GM20431 (cell line): ENCODE measurements around the gene GARRE1.

ENCODE experiments used
- in situ Hi-C: fragments of 300-500 bp; cut with MseI, MboI; formaldehyde crosslinking; loops from one replicate; pipeline ENCODE4 v1.15.0; 2020; ENCODE audit warnings: low sequenced_read_pairs; ENCODE audit not compliant: unreplicated experiment

Gene GARRE1

DNA sequence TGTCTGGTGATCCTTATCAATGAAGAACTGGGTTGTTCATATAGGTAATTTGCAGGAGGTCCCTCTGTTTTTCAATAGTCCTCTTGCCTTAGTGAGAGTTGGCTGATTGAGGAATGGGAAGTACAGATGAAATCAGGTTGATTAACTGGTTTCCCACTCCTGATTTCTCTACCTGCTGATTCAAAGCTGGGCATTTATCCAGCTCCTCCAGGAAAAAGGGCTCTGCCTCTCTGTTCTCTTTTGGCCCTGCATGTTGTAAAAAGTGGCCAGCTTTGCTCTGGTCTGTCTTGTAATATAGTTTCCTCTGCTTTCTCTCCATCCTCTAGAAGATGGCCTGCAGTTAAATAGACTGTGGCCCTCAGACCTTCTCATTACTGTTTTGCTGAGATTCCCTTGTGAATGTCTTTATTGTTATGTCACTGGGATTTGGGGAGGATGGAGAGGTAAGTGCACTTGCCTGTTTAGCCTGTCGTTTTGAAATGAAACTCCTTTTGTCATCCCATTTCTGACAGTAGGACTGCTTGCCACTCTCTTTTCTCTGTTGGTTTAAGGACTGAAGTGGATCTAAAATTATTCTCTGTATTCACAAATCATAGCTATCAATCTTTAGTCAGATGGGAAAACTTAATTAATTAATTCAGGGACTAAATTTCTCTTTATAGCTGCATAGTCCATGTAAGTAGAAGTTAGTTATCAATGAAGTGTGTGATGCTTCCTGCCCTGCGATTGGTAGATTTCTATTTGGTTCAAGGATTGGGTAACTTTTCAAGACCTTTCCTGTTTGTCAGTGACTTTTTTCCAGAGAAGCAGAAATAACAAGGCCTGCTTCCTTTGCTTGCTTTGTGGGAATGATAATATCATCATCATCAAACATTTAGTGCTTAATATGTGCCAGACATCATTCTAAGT, 28.5 kb downstream of the GARRE1 start:
- in situ Hi-C loops, result no loop called here

DNA sequence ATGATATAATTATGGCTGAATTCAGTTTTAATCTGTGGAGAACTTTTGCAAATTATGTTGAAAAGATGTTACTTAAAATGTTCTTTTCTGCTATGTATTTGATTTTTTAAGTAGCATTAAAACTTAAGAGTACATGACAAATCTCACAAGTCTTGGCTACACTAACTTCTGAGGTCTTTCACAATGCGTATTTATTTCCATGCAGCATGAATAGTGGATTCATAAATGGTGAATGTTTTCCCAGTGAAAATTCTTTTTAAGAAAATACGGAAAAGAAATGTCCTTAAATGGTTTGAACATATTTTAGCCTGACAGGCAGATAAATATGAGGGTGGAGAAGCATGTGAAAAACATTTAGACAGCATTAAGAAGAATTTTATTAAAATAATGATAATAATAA, 30.2 kb downstream of the GARRE1 start:
- in situ Hi-C loops, result no loop called here

DNA sequence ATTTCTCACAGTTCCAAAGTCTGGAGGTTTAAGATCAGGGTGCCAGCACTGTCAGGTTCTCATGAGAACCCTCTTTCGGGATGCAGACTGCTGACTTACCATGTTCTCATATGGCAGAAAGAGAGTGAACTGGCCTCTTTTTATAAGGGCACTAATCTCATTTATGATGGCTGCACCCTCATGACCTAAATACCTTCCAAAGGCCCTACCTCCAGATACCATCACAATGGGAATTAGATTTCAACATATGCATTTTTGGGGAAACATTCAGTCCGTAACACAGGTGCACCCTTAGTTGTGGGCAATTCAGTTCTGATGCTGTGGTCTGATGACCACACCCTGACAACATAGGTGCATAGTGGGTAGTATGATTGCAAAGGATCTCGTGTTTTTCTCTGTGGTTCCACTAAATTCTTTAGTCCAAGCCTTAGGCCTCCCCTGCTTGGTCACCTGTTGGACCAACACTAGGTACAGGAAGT, 33.3 kb downstream of the GARRE1 start:
- in situ Hi-C loops, result no loop called here

DNA sequence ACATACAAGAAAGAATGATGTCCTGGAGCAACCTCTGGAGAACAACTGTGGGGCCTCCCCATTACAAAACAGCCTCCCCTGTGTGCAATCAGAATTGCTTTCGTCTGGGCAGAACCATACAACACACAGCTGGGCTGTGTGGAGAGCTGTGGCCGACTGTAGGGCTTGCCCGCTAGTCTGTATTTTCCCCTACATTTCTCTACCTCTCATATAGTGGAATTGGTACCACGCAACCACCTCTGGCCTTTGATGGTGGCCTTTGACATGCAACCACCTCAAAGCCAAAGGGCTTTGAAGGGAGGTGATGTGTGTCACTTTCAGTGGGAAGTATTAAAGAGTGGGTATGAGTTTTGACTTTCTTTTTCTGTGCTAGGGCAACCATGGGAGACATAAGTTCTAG, 34.0 kb downstream of the GARRE1 start:
- in situ Hi-C loops, result no loop called here

DNA sequence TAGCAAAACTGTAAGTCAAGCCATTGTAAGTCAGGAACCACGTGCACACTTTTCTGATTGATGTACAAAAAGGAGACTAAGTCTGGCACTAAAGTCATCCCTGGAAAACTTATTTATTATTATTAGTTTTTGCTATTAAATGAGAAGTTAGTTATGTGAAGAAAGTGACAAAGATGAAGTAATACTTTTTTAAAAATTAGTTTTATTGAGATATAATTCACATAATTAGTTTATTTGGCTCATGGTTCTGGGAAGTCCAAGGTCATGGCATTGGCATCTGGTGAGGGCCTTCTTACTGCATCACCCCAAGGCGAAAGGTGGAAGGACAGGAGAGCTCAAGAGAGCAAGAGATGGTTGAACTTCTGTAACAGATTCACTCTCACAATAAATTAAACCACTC, 36.9 kb downstream of the GARRE1 start:
- in situ Hi-C loops, result no loop called here

DNA sequence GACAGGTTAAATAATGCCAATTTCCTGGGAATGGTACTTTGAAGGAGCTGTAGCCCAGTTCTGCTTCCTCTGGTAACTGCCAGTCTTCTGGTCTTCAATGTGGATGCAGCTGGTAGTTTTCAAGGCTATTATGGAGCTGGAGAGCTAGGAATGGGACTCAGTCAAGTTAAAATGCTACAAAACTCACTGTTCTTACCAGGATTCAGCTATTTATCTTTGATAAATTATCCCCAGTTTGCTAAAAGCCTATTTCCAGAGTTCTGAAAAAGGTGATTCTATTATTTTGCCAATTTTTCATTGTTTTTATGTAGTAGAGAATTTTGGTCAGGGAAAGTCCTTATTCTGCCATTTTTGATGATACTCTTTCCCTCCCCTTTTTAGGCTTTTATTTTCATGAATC, 40.7 kb downstream of the GARRE1 start:
- in situ Hi-C loops, result no loop called here

DNA sequence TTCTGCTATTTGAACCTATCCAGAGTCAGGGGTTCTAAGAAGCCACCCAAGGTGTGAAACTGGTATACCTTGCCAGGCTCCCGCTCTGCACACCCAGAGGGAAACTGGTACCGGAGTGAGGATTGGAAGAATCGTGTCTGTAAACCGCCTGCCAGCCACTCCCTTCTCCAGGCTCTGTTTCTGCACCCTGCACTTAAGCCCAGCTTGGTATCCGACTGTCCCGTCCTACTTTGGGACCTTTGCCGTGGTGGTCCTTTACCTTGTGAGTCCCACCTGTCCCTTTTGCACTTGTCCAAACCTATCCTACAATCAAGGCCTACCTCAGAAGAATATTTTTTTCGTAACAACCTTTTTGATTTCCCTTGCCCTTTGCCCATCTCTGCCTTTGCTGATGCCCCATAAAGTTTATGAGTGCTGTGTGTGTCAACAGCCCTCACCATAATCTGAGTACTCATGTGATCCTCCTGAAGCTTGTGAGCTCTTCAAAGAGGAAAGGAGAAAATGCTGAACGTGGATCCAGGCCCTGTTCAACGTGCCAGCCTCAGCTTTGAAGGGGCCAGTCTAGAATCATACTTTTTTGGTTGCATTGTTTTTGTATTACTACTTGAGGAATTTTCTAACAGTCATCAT, 44.7 kb downstream of the GARRE1 start:
- in situ Hi-C loops, result no loop called here

DNA sequence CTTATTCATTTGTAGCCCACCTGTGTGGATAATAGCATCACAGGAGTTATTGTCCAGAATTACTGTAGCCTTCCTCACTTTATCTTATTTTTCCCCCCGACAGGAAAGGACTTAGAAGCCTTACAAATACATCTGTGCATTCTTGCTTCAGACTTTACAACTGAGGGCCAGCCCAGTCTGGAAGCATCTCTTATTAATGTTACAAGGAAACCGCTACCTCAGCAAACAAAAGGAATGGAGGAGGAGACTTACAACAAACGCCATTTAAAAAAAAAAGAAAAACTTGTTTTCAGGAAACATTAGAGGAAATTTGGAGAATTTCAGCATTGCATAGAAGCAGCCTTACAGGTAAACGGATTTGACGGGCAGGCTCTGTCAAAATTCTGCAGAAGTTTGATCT, 45.2 kb downstream of the GARRE1 start:
- in situ Hi-C loops, result no loop called here

DNA sequence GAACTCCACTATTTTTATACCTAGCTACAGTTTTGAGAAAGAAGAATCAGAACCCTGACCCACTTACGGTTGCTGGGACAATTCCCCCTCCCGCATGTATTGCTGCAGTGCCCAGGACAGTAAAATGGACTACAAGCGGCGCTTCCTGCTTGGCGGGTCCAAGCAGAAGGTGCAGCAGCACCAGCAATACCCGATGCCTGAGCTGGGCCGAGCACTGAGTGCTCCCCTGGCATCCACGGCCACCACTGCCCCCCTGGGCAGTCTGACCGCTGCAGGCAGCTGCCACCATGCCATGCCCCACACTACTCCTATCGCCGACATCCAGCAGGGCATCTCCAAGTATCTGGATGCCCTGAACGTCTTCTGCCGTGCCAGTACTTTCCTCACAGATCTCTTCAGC, 46.0 kb downstream of the GARRE1 start:
- in situ Hi-C loops, result no loop called here

DNA sequence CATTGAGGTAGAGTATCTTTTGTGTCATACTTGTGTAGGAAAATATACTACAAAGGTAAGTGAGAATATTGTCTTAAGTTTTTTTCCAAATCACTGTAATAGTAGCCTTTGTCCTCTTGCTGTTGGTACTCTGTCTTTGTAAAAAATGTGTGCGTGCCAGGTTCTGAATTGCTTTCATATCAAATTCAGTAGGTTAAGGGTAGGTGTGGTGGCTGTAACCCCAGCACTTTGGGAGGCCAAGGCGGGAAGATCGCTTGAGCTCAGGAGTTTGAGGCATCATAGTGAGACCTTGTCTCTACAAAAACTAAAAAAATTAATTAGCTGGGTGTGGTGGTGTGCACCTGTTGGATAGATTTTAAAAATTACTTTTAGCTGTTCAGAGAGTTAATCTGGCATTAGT, 46.6 kb downstream of the GARRE1 start:
- in situ Hi-C loops, result no loop called here
